H1 (cell line): ENCODE results near the gene TMUB1. TPM values are rescaled to one million over a fixed set of nuclear protein-coding genes. Genes with fewer than 3 reads are reported as not detected.

ENCODE experiments used
- ASH2L ChIP-seq: fragments of 200-600, 300-600 bp; sonication (generic); IDR thresholded peaks from one replicate; pipeline ENCODE4 v1.7.1; 2017; ENCODE audit warnings: low read length
- CTCF ChIP-seq, 3 experiments: IDR thresholded peaks; 1 replicate in 2 of 3; 2 replicates in 1 of 3; pipeline versions ENCODE4 v1.5.1 to v1.6.1; 2011; ENCODE audit warnings: low read length in 3 of 3, mild to moderate bottlenecking in 3 of 3, inconsistent platforms in 2 of 3, low read depth in 1 of 3, moderate library complexity in 1 of 3; ENCODE audit not compliant: insufficient read depth in 1 of 3; ENCODE audit errors: control extremely low read depth in 1 of 3
- FOSL1 ChIP-seq: IDR thresholded peaks from 2 replicates; pipeline ENCODE4 v1.6.1; 2011; ENCODE audit warnings: mild to moderate bottlenecking, low read depth, low read length, moderate library complexity; ENCODE audit not compliant: insufficient read depth
- GABPA ChIP-seq: IDR thresholded peaks from 2 replicates; pipeline ENCODE4 v1.6.1; 2011; ENCODE audit warnings: mild to moderate bottlenecking, low read length, moderate library complexity, borderline replicate concordance; ENCODE audit not compliant: insufficient read depth
- POLR2AphosphoS5 ChIP-seq: IDR thresholded peaks from 2 replicates; pipeline ENCODE4 v1.6.1; 2011; ENCODE audit warnings: low read depth, low read length
- SRF ChIP-seq: IDR thresholded peaks from 2 replicates; pipeline ENCODE4 v1.6.1; 2011; ENCODE audit warnings: mild to moderate bottlenecking, low read depth, low read length, moderate library complexity
- polyA plus RNA-seq, 7 experiments: library from polyadenylated mRNA; depleted of rRNA in 3 of 7; stranded (reverse) in 5 of 7; unstranded in 2 of 7; fragments of >200 nt in 5 of 7; fragments of 200-250 nt in 2 of 7; gene quantifications; 1 replicate in 5 of 7; 2 replicates in 1 of 7; 4 replicates in 1 of 7; pipeline versions ENCODE4 v1.2.1 to v1.2.3, GENCODE V29; 2011 to 2013; ENCODE audit warnings: missing spikeins in 2 of 7, mixed read lengths in 2 of 7
- total RNA-seq: library from RNA; stranded (reverse); fragmentation: NEBNext Ultra II Directional; extraction: Animal tissue kit (Norgen Biotek cat#: 25700); gene quantifications from 2 replicates; pipeline ENCODE4 v1.2.1, GENCODE V29; 2021
- TF ChIP-seq, protein P1 (sequence below): IDR thresholded peaks from 2 replicates; pipeline ENCODE4 v1.6.1; 2011; ENCODE audit warnings: low read depth, mild to moderate bottlenecking, low read length; ENCODE audit not compliant: insufficient read depth

The TMUB1 gene
- total and polyA plus RNA-seq, 2 of the 8 experiments (the other 6 are each of a cell fraction or from before 2014, with no cell fraction given) = 41.4 to 56.2 TPM

DNA sequence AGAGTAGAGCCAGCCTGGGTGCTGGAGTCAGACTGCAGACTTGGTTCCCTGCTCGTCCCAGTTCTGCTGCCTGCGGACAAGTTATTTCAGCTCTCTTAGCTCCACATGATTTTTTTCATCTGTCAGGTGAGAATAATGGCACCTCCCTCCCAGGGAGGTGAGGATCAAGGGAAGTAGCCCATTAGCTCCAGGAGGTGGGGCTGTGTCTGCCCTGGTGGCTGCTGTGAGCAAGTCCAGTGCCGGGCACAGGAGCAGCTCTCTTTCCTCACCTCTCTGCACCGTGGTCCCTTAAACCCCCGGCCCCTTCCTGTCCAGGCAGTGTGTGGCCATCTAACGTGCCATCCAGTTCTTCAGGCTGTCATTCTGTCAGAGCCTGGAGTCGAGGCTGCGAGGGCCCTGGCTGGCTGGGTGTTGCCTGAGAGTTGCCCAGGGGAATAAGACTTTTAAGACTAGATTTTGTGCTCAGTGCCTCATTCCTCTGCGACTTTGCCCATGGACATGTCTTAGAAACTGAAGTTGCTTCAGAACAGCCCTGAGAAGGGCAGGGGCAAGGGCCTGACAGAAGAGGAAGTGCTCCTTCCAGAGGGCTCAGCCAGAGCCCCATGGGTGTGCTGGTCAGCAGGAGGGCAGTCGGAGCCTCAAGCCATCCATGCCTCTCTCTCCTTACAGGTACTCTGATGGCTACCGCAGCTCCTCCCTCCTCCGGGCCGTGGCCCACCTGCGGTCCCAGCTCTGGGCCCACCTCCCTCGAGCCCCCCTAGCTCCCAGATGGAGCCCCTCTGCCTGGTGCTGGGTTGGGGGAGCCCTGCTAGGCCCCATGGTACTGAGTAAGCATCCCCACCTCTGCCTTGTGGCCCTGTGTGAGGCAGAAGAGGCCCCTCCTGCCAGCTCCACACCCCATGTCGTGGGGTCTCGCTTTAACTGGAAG lies 50.1 kb downstream of the TMUB1 start (continued):
- TF ChIP-seq GABPA (no peak), ASH2L (no peak), POLR2AphosphoS5 (no peak), FOSL1 (no peak), CTCF (IDR thresholded peaks at IDR 0.05; ENCODE audit: control extremely low read depth in 1 of 3, insufficient read depth in 1 of 3, low read depth in 1 of 3, low read length in 3 of 3) (peak; percentile 41 to 62 (median 47)), SRF (no peak)
- TF ChIP-seq, protein P1, sequence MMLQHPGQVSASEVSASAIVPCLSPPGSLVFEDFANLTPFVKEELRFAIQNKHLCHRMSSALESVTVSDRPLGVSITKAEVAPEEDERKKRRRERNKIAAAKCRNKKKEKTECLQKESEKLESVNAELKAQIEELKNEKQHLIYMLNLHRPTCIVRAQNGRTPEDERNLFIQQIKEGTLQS = no peak

Other genes with a start within 250 kb of the TMUB1 start
- 0.15 and 0.48 TPM in 2 replicates for gene AOC1, start 231.0 kb downstream of the TMUB1 start, total RNA-seq
- gene AOC1, start 231.0 kb downstream of the TMUB1 start, polyA plus RNA-seq (2011; rRNA removed) = 0.17 TPM in 2 replicates
- 7.7 and 8.0 TPM in 2 replicates for gene KCNH2, start 105.2 kb downstream of the TMUB1 start, total RNA-seq
- gene KCNH2, start 105.2 kb downstream of the TMUB1 start, polyA plus RNA-seq (2011; rRNA removed) = 15.0 and 20.5 TPM in 2 replicates
- gene NOS3, start 92.5 kb downstream of the TMUB1 start, total RNA-seq = 4.4 and 4.7 TPM in 2 replicates
- 16.2 and 20.9 TPM in 2 replicates for gene NOS3, start 92.5 kb downstream of the TMUB1 start, polyA plus RNA-seq (2011; rRNA removed)
- gene ATG9B, start 59.0 kb downstream of the TMUB1 start, total RNA-seq = 2.3 and 2.6 TPM in 2 replicates
- 1.4 and 2.7 TPM in 2 replicates for gene ATG9B, start 59.0 kb downstream of the TMUB1 start, polyA plus RNA-seq (2011; rRNA removed)
- gene ABCB8, start 55.0 kb downstream of the TMUB1 start, total RNA-seq = 22.2 and 27.0 TPM in 2 replicates
- 17.7 and 26.0 TPM in 2 replicates for gene ABCB8, start 55.0 kb downstream of the TMUB1 start, polyA plus RNA-seq (2011; rRNA removed)
- 1.4 and 1.9 TPM in 2 replicates for gene ASIC3, start 35.0 kb downstream of the TMUB1 start, total RNA-seq
- gene ASIC3, start 35.0 kb downstream of the TMUB1 start, polyA plus RNA-seq (2011; rRNA removed) = 1.6 and 4.3 TPM in 2 replicates
- gene CDK5, start 25.6 kb downstream of the TMUB1 start, total RNA-seq = 22.7 and 22.8 TPM in 2 replicates
- gene CDK5, start 25.6 kb downstream of the TMUB1 start, polyA plus RNA-seq (2011; rRNA removed) = 37.2 and 47.8 TPM in 2 replicates
- 147 and 148 TPM in 2 replicates for gene SLC4A2, start 23.9 kb downstream of the TMUB1 start, total RNA-seq
- gene SLC4A2, start 23.9 kb downstream of the TMUB1 start, polyA plus RNA-seq (2011; rRNA removed) = 72.6 and 105 TPM in 2 replicates
- 39.4 and 43.8 TPM in 2 replicates for gene FASTK, start 2.7 kb downstream of the TMUB1 start, total RNA-seq
- 84.0 and 116 TPM in 2 replicates for gene FASTK, start 2.7 kb downstream of the TMUB1 start, polyA plus RNA-seq (2011; rRNA removed)
- gene AGAP3, start 3.0 kb upstream of the TMUB1 start, total RNA-seq = 66.4 and 68.1 TPM in 2 replicates
- 120 and 194 TPM in 2 replicates for gene AGAP3, start 3.0 kb upstream of the TMUB1 start, polyA plus RNA-seq (2011; rRNA removed)
- not detected in 2 replicates for gene GBX1, start 84.2 kb upstream of the TMUB1 start, total RNA-seq
- gene GBX1, start 84.2 kb upstream of the TMUB1 start, polyA plus RNA-seq (2011; rRNA removed) = not detected in 2 replicates
- not detected in 2 replicates for gene ASB10, start 103.8 kb upstream of the TMUB1 start, total RNA-seq
- not detected in 2 replicates for gene ASB10, start 103.8 kb upstream of the TMUB1 start, polyA plus RNA-seq (2011; rRNA removed)
- gene H2BK1, start 127.0 kb upstream of the TMUB1 start, total RNA-seq = not detected in 2 replicates
- gene H2BK1, start 127.0 kb upstream of the TMUB1 start, polyA plus RNA-seq (2011; rRNA removed) = not detected in 2 replicates
- gene ABCF2, start 143.7 kb upstream of the TMUB1 start, total RNA-seq = 51.0 and 55.0 TPM in 2 replicates
- gene ABCF2, start 143.7 kb upstream of the TMUB1 start, polyA plus RNA-seq (2011; rRNA removed) = 26.4 and 28.0 TPM in 2 replicates
- gene CHPF2, start 149.0 kb upstream of the TMUB1 start, total RNA-seq = 20.6 and 20.8 TPM in 2 replicates
- gene CHPF2, start 149.0 kb upstream of the TMUB1 start, polyA plus RNA-seq (2011; rRNA removed) = 14.4 and 20.0 TPM in 2 replicates
- 3.0 and 4.6 TPM in 2 replicates for gene SMARCD3, start 165.2 kb upstream of the TMUB1 start, total RNA-seq
- 5.6 and 6.2 TPM in 2 replicates for gene SMARCD3, start 165.2 kb upstream of the TMUB1 start, polyA plus RNA-seq (2011; rRNA removed)